Putamen (tissue), 1 donor: ENCODE results near the gene KRTAP5-3.
"Not testable (repeated sequence)": the region's sequence is repeated elsewhere in the genome, so short reads cannot be mapped to it uniquely, and the experiment has no call there.

Source experiments
- DNase-seq: peaks from one replicate; pipeline ENCODE4 v3.0.0-alpha.2; 2016; ENCODE audit warnings: low spot score

The KRTAP5-3 gene

GRCh38 chr11:1619449-1619848, 11.2 kb upstream of the KRTAP5-3 start:
- DNase-seq: no peak

GRCh38 chr11:1618231-1618630, 10.0 kb upstream of the KRTAP5-3 start:
- no peak for DNase-seq

- DNase-seq: not testable (repeated sequence)
Observed at GRCh38 chr11:1607901-1608300, 362 bp downstream of the KRTAP5-3 start.

GRCh38 chr11:1607156-1607845, 962 bp downstream of the KRTAP5-3 start:
- not testable (repeated sequence) for DNase-seq

- DNase-seq: not testable (repeated sequence)
Observed at GRCh38 chr11:1605923-1606322, 2.3 kb downstream of the KRTAP5-3 start.

- no peak for DNase-seq
Observed at GRCh38 chr11:1604711-1605110, 3.6 kb downstream of the KRTAP5-3 start.

GRCh38 chr11:1604181-1604580, 4.1 kb downstream of the KRTAP5-3 start:
- no peak for DNase-seq

- no peak for DNase-seq
Observed at GRCh38 chr11:1603629-1604028, 4.6 kb downstream of the KRTAP5-3 start.

GRCh38 chr11:1601663-1602062, 6.6 kb downstream of the KRTAP5-3 start:
- not testable (repeated sequence) for DNase-seq

GRCh38 chr11:1600626-1601025, 7.6 kb downstream of the KRTAP5-3 start:
- DNase-seq: peak; percentile 15

- no peak for DNase-seq
Observed at GRCh38 chr11:1598816-1599215, 9.4 kb downstream of the KRTAP5-3 start.

GRCh38 chr11:1598406-1598805, 9.9 kb downstream of the KRTAP5-3 start:
- DNase-seq: not testable (repeated sequence)

- DNase-seq: no peak
Observed at GRCh38 chr11:1597994-1598380, 10.3 kb downstream of the KRTAP5-3 start, which contains the start of gene KRTAP5-2. Gene KRTAP5-2 (minus strand): TSS chr11:1598294. CDS start chr11:1598250, 44 bp downstream.

GRCh38 chr11:1597331-1597993, 10.8 kb downstream of the KRTAP5-3 start:
- no peak for DNase-seq

- DNase-seq: not testable (repeated sequence)
Observed at GRCh38 chr11:1596576-1597121, 11.6 kb downstream of the KRTAP5-3 start.

- peak; percentile 58 for DNase-seq
Observed at GRCh38 chr11:1595994-1596575, 12.2 kb downstream of the KRTAP5-3 start.

GRCh38 chr11:1592628-1593027, 15.6 kb downstream of the KRTAP5-3 start:
- DNase-seq: no peak

GRCh38 chr11:1589996-1590395, 18.3 kb downstream of the KRTAP5-3 start:
- DNase-seq: no peak

GRCh38 chr11:1589191-1589963, 18.9 kb downstream of the KRTAP5-3 start:
- not testable (repeated sequence) for DNase-seq

GRCh38 chr11:1586699-1587098, 21.6 kb downstream of the KRTAP5-3 start:
- no peak for DNase-seq

- not testable (repeated sequence) for DNase-seq
Observed at GRCh38 chr11:1584661-1585370, 23.4 kb downstream of the KRTAP5-3 start, which contains the start of gene KRTAP5-1. Gene KRTAP5-1 (minus strand): TSS chr11:1585283. CDS start chr11:1585249, 34 bp downstream.
